Activated T-helper 1 cell treated with Interleukin-2 at 50 U/mL for 16 hours (primary cell): ENCODE data around the gene HCRT.
"Not testable (repeated sequence)": the region's sequence is repeated elsewhere in the genome, so short reads cannot be mapped to it uniquely, and the experiment has no call there.

Source experiments
- DNase-seq: peaks from one replicate; pipeline ENCODE4 v3.0.0-alpha.2; 2020; ENCODE audit warnings: low read depth

HCRT gene

DNA sequence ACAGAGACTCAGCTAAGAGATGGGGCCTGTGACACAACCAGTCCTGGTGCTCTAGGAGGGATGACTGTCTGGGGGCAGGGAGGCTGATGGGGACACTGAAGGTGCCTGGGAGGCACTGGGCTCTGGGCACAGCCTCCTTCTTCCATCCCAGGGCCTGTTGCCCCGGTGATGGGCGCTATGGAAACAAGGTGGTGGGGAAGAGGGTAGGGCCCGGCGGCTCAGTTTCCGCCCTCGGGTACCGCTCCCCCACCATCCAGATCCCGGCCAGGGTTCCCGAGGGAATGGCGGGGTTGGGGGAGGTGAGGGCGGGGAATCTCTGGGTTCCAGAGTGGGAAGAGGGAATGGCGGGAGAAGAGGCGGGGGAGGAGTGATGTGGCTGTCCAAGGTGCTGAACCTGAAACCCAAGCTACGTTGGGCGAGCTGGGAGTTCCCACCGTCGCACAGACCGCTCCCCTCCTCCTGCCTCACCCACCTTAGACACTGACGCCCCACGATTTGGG lies 5.3 kb downstream of the HCRT start:
- DNase-seq, result no peak

DNA sequence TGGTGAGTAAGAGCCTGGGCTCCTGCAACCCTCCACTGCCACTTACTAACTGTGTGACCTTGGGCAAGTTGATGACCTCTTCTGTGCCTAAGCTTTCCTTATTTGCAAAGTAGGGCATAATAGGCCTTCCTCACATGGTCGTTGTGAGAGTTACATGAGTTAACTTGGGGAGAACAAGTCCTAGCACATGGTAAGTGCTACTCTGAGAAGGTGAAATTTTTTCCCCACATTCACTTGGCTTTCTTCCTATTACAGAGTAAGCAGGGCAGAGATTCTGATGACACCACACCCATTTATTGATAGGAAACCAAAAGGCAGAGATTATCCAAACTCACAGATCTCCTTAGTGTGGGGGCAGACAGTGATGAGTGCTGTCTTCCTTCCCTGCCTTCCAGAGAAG lies 5.9 kb downstream of the HCRT start:
- DNase-seq, result no peak

DNA sequence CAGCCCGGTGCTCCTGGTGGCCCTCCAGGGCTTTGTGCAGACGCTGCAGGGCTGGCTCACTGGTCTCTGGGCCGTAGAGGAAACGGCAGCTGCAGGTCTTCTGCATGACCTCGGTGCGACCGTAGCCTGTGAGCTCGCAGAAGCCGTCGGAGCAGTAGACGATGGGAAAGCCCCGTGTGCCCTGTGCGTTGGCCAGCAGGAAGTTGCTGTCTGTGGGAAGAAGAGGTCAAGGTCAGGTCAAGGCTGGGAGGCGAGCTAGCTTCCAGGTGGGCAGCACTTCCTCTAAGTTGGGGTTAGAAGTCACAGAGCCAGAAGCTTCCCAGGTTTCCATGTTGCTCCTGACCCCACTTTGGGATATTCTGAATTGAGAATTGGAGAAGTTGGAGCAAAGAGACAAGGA lies 6.4 kb downstream of the HCRT start:
- no peak for DNase-seq

DNA sequence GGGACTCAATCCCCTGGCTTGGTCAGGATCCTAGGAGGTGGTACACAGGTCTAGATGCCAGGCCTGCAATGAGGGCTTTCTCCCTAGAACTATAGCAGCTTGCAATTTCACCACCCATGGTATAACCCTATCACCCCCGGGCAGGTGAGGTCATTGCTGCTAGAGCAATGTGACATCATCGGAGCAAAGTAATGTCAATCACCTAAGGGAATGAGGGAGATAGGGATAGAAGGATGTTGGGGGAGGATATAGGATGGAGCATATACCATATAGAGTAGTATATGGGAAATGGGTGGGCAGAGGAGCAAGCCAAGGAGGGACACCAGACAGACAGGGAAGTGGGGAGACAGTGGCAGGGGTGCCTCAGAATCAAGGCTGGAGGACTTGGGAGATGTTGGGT lies 7.6 kb downstream of the HCRT start:
- DNase-seq, result no peak

DNA sequence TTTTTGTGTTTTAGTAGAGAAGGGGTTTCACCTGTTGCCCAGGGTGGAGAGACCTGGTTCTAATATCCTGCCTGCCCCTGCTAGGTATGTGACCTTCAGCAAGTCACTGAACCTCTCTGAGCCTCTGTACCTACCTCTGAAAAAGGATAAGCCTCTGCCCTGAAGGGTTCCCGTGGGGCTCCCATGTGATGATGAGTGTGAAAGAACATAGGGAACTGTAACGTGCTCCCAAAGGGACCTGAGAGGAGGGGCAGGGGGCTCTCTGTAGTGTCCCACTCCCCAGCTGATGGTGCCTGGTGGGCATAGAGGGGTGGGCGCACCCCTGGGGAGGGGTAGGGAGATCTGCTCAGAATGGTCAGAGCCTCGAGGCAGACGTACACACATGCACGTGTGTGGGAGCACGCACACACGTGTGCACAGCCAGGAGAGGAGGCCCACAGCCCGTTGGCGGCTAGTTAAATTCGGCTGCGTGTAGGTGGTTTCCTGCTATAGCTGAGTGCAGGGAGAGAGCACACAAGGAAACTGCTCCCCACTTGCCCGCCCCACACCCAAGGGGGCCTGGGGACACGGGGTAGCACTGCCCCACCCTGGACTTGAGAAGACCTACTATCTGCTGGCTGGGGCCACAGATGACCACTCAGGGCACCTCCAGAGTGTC lies 11.0 kb downstream of the HCRT start:
- DNase-seq, result no peak

DNA sequence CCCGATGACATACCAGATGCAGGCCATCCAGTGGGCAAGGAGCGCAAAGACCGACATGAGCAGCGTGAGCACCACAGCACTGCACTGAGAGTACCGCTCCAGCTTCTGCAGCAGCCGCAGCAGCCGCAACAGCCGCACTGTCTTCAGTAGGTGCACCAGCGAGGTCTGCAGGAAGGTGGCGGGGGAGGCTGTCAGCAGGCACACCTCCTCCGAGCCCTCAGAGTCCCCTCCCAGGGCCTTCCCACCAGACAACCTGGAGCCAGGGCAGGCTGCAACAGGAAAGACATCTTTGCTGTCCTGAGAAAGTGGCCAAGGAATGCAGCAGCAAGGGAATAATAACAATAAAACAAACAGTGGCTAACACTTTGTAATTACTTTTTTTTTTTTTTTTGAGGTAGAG lies 13.4 kb downstream of the HCRT start:
- no peak for DNase-seq

DNA sequence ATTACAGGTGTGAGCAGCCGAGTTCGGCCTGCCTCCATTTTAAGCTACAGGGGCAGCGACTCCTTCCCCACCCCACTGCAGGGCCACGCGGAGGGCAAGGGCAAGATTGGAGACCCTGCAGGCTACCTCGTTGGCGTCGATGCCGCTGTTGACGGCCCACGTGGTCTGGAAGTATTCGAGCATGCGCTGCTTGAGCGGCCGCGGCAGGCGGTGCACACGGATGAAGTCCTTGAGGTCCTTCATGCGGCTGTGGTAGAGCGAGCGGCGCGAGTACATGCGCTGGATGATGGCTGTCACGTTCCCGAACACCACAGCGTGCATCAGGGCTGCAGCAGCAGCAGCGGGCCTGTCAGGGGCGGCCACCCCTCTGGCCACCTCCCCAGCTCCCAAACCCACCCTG lies 15.9 kb downstream of the HCRT start:
- DNase-seq, result no peak

DNA sequence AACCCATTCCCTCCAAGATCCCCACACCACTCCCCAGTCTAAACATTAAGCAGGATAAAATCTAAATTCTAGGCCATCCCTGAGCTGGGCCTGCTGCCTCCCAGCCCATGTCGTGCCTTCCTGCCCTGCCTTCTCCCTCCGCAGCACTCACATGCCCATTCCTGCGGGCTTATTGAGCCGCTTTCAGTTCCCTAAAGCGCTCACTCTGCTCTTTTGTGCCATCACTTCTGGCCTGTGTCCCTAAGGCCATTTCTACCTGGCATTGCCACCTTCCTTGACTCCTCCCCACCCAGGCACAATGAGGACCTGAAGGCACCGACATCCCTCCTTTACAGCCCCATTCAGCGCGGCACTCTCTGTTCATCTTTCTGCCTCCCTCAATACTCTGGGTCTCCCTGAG lies 17.4 kb downstream of the HCRT start:
- DNase-seq, result no peak

DNA sequence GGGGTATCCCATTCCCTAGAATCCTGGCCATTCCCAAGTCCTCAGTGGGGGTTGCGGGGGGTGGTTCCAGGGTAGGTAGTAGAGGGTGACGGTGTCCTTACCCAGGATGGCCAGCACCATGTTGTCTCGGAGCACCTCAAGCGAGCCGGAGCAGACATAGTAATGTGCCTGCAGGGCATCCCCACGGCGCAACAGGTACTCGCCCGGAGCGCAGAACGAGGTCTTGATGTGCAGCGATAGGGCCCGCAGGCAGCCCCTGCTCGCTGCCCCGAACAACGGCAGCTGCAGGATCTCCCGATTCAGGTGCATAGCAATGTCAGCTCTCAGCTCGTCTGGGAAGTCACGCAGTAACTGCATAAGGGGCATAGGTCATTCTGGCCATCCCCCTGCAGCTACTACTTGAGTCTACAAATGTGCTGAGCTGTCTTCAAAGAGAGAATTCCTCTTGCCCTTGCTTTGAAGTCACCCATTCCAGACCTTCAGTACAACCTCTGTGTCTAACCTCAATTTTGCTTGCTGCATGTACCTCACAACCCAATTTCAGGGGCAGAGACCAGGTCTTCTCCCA lies 19.0 kb downstream of the HCRT start:
- DNase-seq, result no peak

DNA sequence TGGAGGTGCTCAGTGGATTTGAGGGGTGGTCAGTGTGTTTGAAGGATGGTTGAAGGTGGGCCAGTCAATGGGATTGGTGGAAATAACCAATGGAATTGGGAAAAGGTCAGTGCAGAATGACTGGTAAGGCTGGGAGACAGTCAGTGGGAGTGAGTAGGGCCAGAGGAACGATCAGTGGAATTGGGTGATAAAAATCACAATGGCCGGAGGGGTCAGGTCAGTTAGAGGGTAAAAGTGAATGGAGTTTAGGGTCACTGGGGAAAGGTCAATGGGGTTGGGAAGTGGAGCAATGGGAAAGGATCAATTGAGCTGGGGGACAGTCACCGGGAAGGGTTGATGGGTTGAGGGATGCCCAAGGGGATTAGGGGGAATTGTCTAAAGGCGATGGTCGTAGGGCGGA lies 19.5 kb downstream of the HCRT start:
- no peak for DNase-seq

DNA sequence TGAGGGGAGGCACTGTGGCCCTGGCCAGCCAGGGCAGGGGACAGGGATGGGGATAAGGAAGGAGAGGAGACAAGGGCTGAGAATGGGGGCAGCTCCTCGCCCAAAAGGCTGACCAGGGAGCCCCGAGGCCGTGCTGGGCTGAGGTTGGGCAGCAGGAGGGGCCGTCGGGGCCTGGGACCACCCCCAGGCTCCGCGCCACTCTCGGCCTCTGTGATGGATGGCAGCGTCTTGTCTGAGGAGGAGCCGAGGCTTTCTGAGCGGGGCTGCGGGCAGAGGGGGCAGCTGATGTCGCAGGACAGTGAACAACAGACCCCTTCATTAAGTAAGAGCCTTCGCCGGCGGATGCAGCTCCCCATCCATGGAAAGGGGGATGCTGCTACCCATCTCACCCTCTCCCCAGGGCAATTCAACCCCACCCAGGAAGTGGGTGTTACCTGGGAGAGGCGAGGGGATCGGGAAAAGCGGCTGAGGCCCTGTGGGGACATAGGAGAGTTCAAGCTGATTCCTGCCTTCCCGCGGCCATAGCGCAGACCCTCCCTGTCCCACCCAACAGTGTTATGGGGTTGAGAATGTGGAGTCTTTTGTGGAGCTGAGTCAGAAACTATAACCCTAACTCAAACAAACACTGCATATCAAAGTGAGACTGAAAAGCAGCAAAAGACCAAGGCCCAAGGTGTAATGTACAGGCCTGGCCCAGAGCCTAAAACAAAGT lies 21.4 kb downstream of the HCRT start:
- DNase-seq, result no peak

DNA sequence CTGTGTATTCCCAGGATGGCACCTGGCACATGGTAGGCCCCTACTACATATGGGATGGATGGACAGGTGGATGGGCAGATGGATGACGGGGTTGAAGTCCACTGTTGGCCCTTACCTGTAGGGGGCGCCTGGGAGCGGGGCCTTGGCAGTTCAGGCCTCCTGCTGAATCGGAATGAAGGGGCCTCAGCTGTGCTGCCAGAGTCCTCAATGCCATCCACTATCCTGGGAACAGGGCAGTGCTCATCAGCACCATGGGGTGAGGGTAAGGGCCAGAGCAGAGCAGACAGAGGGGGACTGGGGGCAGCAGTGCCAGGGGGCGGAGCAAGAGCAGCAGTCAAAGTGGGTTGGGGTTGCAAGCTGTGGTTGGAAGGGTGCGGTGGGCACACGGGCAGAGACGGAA lies 22.1 kb downstream of the HCRT start:
- DNase-seq, result no peak

DNA sequence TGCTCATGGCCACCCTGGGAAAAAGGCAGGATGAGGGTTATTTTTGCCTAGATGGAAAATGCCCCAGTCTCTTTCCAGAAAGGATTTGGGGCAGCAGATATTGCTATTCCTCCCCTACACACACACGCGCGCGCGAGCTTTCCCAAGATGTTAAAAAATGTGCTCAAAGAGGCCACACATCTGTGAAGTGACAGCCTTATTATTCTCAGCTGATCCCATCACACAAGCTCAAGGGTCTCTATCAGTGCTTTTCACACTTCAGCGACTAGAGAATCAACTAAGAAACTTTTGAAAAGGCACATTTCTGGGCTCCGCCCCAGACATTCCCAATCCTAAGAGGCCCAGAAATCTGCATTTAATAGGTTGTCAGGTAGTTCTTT lies 24.7 kb downstream of the HCRT start:
- DNase-seq, result no peak

DNA sequence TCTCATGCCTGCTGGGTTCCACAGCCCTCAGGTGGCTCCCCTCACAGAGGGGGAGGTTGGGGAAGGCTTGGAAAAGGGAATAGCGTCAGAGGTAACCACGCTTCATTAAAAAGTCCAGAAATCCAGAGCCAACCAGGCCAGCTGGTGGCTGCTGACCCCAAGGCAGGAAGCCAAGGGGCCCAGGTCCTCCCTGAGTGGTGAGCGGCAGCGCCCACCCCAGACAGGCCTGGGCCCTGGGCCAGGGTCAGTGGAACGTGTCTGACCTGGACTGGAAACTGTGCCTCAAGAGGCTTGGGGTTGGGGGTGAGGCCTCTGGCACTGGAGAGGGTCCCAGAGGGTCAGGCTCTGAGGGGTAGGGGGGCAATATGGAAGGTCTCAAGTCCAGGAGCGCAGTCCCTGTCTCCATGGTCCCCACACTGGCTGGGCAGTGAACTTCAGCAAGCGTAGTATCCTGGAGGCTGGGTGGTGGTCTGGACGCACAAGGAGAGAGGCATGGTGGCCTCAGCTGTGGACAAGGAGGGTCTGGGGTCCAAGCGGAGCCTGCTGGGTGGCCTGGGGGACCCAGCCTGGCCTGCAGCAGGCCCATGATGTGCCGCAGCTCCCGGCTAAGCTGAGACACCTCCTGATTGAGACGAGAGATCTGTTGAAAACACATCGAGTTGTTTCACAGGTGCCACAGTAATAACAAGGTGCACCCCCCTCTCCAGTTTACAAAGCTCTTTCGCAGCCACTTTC lies 25.3 kb downstream of the HCRT start:
- DNase-seq, result no peak

DNA sequence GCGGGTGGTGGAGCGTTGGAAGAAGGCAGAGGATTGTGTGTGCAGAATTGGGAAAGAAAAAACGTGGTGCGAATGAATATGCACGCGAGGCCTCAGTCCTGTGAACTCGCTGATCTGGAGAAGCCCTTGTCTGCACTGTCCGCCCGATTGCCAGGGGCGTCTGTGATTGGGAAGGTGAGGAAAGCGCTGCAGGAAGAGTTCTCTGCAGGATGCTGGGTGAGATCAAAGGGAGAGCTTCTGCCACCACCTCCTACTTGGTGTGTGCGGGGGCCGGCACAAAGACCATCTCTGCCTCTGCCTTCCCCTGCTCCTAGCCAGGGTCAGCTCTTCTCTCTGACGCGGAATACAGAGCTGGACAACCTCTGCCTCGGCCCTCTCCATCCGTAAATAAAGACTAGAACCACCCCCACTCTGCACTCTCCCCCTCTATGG lies 29.6 kb downstream of the HCRT start:
- no peak for DNase-seq

DNA sequence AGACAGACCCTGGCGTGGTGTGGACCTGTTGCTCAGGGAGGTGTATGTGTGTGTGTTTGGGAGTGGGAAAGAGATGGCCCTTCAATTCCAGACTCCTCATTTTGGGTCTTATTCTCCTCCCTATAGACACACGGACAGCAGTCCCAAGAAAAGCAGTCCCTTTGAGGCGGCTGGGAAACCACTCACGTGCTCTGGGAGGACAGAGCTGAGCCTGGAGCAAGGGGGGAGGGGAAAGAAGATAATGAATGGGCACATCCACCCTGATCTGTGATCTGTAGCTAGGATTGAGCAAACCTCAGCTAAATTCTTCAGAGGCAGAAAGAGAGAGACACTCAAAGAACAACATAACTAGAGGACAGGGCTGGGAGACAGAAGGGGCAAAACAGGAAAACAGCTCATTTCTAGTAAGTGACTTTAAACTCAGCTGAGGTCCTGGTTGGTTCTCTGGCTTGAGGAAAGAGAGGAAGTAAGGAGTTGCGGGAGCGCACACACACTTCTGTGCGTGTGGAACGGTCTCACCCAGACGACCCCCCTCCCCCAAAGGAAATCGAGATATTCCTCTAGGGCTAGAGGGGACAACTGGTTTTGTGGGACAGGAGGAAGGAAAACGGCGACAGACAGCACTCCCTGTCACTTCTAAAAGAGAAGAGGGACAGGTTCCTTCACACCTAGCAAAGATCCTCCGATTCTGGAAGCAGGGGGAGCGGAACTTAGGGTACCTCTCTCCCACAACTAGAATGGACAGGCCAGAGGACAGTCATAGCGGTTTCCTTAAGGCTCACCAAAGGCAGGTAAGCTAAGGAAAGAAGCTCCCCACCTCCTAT lies 31.1 kb downstream of the HCRT start:
- DNase-seq, result no peak

DNA sequence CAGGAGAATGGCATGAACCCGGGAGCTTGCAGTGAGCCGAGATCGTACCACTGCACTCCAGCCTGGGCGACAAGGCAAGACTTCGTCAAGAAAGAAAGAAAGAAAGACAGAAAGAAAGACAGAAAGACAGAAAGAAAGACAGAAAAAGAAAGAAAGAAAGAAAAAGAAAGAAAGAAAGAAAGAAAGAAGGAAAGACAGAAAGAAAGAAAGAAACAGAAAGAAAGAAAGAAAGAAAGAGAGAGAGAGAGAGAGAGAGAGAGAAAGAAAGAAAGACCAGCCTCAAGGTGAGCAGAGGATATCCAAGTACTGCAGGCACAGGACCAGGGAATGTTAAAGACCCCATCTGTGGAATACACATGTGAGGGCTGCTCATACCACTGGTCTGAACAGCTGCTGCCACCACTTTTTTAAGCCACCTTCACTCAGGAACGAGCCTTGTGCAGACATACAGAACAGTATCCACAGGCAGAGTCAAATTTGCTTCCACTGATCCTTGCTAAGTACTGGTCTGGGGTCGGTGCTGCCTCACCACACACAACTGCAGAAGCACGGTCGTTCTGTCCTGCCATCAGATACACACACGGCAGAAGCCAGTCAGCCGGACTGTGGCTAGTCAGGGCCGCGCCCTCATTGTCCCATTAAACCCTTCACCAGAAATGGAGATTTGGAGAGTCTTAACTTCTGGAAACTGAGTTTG lies 38.2 kb downstream of the HCRT start:
- no peak for DNase-seq

DNA sequence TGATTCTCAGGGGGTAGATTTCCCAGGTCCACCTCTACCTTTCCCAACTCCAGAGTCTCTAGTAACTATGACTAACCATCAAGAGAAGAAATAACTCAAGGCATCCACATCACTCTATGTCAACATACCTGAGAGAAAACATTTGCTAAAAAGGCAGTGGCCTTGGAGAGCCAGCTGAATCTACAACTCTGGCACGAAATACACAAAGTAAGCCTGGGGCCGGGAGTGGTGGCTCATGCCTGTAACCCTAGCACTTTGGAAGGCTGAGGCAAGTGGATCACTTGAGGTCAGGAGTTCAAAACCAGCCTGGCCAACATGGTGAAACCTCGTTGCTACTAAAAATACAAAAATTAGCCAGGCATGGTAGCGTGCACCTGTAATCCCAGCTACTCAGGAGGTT lies 42.1 kb downstream of the HCRT start:
- DNase-seq, result not testable (repeated sequence)

DNA sequence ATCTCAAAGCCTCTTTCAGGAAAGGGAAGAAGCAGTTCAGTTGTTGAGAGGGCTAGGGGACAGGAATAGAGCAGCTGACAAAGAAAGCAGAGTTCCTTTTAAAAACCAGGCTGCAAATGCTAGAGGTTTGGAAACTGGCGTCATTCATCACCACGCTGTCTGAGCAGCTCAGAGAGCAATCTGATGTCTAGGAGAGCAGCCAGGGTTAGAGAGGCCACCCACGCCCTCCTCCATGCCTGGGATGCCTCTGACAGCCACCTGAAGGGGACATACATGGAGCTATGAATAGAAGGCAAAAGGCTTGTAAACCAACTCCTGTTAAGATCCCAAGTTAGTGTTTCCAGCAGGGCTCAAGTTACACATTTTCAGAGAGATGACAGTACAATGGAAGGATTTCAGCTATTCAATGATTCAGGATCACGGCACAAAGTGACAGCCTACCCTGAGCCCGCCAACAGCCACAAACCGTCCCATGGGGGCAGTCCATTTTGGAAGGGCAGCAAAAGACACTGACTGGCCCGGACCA lies 42.8 kb downstream of the HCRT start:
- no peak for DNase-seq

DNA sequence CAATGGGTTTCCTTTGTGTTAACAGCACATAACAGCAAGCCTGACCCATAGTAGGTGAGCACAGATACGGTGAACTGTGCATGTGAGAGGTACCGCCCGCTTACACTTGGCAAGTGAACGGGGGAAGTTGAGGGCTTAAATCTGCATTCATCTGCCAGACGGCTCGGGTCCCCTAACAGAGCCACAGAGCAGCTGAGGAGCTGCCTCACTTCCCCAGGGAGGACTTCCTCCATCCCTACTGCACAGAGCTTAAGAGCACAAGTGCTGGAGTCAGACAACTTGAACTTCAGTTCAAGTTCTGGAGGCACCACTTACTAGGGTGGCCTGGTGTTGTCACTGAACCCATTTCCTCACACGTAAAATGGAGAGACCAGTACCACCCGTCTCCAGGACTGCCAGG lies 43.9 kb downstream of the HCRT start:
- DNase-seq, result no peak

DNA sequence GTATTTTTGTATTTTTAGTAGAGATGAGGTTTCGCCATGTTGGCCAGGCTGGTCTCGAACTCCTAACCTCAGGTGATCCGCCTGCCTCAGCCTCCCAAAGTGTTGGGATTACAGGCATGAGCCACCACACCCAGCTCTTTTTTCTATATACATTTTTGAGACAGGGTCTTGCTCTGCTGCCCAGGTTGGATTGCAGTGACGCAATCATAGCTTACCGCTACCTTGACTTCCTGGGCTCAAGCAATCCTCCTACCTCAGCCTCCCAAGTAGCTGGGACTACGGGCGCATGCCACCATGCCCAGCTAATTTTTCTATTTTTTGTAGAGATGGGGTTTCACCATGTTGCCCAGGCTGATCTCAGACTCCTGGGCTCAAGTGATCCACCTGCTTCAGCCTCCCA lies 44.6 kb downstream of the HCRT start:
- DNase-seq, result not testable (repeated sequence)
